Muscle of arm (tissue), 14 donors: ENCODE data around the gene EFCAB8. TPM values are rescaled to one million over a fixed set of nuclear protein-coding genes. Genes with fewer than 3 reads are reported as not detected.

Experiments
- DNase-seq: peaks from one replicate; pipeline ENCODE4 v3.0.0-alpha.2; 2013
- long read RNA-seq, 11 donors: transcript quantifications; one replicate each; lab custom pipeline, GENCODE V29; 2026
- polyA plus RNA-seq, 12 donors: library from polyadenylated mRNA; unstranded; fragments of 120-200 nt; gene quantifications; one replicate each; pipeline ENCODE4 v1.2.1, GENCODE V29; 2013; ENCODE audit not compliant: insufficient read length in 12 of 12

Gene EFCAB8, protein sequence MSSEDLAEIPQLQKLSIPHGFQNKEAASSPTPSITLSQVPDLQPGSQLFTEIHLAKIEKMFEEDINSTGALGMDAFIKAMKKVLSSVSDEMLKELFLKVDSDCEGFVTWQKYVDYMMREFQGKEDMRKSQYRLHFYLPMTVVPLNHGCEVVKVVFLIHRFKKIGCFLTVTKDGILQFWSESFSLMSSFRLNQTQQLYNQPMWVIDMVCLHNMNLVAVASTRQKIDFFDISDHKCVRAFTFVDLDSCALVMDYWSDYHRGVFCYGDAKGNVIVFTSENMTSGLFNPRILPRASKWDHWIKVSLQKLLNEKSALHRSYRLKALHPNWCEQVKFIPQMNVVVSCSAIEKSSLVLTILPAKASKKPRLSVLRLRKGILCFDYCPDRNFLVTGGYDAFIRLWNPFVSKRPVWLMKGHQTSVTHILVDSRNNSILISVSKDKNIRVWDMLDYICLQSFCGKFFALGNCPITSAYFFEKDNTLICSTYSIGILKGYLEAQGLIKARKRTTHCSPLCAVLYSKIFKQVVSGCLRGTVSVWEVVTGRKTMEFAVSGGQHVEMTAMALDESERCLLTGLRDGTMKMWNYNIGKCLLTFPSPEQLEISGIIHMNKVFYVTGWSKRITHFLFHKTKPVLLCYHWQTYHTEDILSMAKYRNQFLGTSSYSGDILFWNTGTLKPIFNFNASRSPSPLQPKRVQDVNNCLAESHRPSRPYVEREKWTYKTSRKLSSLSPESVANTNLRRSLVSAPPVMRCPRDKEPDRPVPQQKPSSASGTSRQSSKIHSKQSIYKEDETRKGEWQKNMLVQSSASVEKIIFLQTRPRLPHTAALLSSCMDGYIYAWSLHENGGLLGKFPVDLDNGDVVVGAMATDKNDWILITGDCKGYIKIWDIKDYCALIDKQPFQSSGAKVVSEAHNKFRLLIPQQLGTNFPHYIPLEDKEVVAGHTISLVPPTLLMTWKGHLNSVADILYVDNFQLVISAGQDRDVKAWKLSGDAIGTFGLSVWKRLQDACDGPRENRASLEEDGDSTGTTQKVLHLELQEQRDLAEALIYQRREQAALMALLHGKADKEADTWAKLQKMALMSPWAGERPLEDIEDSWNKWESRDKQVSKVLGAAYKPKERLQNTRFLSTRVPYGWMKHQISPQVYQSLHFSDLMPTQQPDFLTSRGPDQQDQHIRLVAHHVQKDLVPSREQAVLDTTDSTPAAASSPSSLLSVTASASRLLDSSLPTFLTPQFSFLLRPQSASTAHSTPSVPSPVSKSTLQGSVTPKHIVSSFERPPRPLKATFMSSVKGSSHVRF
- under 1 TPM in 7 of 12 donors, not detected in 5; 0.05 to 0.40 (median 0.15) TPM for polyA plus RNA-seq
- long read RNA-seq, donor 1: 0 reads
- long read RNA-seq, donor 2: 0 reads
- long read RNA-seq, donor 3: 0 reads
- long read RNA-seq, donor 4: 0 reads
- long read RNA-seq, donor 5: 0 reads
- long read RNA-seq, donor 6: 0 reads
- long read RNA-seq, donor 7: 0 reads
- long read RNA-seq, donor 8: 0 reads
- long read RNA-seq, donor 9: 0 reads
- long read RNA-seq, donor 10: 0 reads
- long read RNA-seq, donor 11: 0 reads

DNA sequence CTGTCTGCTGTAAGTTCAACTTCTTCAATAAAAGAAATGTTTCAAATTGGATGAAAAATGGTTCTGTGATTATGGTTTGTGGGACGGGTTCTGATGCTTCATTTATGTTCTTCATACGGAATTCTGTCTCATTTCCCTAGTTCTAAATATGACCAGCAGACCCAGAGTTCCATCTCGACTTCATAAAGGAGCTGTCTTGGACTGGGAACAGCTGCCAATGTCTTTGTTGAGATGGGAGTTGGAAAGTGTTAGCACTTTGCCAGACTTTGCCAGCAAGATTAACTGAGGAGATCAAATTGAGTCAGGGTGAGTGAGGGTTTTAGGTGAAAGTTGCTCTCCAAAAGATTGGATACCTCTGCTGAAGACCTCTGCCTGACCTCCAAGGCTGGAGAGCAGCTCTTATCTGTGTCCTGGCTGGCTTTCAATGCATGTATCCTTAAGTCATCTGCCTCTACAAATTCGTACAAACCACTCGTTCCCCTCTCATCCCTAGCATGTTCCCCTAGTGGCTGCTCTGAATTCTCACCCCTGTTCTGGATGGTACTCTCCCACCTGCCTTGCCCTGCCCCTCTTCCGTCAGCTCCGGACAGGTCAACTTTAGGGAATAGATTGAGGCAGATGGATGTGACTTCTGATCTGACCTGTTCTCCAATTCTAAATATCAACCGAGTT, at the start of gene EFCAB8:
Gene EFCAB8, plus strand, starts transcription at position 223 of the 672 bp plus-strand sequence. CDS start 4,870 bp downstream, outside the sequence.
- DNase-seq: no peak

DNA sequence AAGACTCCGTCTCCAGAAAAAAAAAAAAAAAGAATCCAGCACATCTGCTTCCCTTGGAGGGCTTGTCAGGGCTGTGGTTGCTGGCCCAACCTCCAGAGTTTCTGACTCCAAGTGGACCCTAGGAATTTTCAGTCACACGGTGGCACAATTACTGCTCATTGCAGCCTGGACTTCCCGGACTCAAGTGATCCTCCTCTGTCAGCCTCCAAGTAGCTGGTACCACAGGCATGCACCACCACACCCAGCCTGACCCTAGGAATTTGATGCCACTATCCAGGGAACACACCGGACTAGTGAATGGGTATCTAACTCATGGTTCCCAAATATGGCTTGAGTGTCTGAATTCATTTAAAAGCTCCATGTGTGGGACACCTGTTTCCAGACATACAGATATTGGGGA, 48.8 kb upstream of the EFCAB8 start:
- DNase-seq: no peak

- no peak for DNase-seq
Measured at GRCh38 chr20:32810941-32811340, 47.8 kb upstream of the EFCAB8 start.

DNA sequence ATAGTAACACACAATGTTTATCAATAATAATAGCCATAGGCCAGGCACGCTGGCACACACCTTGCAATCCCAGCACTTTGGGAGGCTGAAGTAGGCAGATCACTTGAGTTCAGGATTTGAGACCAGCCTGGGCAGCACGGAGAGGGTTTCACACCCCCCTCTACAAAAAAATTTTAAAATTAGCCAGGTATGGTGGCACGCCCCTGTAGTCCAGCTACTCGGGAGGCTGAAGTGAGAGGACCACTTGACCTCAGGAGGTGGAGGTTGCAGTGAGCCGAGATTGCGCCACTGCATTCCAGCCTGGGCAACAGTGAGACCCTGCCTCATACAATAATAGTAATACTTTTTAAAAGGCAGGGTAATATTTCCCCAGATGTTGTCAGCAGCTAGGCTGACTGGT, 46.8 kb upstream of the EFCAB8 start:
- no peak for DNase-seq

DNA sequence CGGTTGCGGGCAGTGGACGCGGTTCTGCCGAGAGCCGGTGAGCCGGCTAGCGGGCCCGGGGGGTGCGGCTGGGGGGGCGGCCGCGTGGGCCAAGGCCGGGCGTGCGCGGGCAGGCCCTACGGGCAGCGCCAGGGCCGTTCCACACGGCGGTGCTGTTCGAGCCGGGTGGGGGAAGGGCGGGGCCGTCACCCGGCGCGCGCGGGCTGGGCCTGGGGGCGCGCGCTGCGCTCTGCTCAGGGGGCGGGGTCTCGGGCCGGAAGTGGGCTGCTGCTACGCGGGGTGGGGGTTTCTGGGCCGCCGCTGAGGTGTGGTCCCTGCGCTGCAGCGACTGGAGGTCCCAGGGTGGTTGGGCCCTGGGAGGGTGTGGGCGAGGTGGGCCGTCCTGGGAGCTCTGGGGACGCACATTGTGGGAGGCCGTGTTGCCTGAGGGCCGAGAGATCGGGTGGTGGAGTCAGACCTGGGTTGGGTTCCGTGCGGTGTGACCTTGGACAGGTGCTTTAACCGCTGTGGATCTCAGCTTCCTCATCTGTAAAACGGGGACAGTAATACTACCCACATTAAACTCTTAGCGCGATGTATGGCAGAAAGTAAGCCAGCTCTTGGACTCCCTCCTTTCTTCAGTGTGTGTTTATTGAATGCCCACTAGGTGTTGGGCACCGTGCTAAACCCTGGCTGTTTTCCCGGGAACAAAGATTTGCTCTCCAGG, 38.6 kb upstream of the EFCAB8 start:
- DNase-seq: peak; percentile 68

GRCh38 chr20:32820698-32821377, 37.9 kb upstream of the EFCAB8 start:
- DNase-seq: no peak

GRCh38 chr20:32822225-32822624, 36.5 kb upstream of the EFCAB8 start:
- DNase-seq: no peak

DNA sequence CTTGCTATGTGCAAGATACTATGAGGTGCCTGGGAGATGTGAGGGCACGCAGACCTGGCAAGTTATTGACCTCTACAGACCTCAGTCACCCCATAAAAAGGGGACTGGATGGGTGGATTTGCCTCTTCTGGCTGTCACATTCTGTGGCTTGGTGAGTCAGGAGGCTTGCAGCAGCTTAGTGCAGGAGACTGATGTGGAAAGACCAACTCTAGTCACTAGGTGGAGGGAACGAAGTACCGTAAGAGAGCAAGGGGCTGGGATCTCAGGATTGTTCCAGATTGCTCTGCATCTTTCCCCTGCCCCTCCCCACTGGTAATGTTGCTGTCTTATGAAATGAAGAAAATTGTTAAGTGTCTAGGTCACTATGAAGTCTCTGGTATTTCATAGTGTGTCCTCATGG, 35.6 kb upstream of the EFCAB8 start:
- no peak for DNase-seq

DNA sequence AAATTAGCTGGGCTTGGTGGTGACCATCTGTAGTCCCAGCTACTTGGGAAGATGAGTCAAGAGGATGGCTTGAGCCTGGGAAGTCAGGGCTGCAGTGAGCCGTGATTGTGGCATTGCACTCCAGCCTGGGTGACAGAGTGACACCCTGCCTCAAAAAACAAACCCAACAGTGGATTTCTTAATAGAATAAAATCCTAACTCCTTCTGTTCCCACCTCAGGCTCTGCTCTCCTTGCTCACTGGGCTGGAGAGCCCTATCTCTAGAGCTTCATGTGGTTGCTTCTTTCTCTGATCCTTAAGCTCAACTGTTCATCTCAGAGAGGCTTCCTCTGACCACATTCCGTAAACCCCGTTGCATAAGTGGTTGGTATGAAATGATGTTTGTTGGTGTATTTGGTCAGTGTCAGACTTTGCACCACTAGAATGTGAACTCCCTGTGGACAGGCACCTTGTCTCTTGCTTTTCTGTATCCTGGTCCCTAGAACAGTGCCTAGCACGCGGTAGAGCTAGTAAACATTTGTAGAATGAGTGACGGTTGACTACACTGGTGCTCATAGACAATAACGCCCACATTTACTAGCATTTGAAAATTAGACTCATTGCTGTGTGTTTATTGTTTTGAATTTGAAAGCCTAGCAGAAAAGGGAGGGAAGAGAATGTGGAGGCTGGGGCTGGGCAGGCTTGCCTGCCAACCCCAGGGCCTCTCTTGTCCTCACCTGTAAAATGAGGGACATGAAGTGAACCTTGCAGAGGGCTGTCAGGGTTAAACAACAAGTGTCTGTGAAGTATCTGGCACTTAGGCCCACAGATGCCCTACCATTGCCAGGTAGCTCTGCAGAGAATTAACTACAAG, 34.8 kb upstream of the EFCAB8 start:
- DNase-seq: no peak

- no peak for DNase-seq
Measured at GRCh38 chr20:32828029-32828680, 30.6 kb upstream of the EFCAB8 start.

GRCh38 chr20:32829311-32830005, 29.3 kb upstream of the EFCAB8 start:
- no peak for DNase-seq

DNA sequence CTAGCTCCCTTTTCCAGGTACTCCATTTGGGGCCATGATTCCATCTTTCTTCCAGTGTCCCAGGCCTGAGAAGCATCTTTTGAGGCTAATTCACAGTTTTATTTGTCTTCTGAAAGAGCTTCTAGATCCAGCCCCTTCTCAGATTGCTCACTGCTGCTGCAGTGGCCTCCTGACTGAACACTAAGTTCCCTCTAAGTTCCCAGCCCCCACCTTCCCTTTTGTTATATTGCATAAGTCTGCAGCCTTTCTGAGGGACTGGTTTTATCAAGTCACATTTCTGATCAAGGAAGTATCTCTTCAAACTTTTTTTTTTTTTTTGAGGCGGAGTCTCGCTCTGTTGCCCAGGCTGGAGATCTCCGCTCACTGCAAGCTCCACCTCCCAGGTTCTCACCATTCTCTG, 28.3 kb upstream of the EFCAB8 start:
- no peak for DNase-seq

GRCh38 chr20:32831982-32832381, 26.7 kb upstream of the EFCAB8 start:
- no peak for DNase-seq

GRCh38 chr20:32832664-32833063, 26.1 kb upstream of the EFCAB8 start:
- no peak for DNase-seq

GRCh38 chr20:32834972-32835371, 23.8 kb upstream of the EFCAB8 start:
- no peak for DNase-seq

DNA sequence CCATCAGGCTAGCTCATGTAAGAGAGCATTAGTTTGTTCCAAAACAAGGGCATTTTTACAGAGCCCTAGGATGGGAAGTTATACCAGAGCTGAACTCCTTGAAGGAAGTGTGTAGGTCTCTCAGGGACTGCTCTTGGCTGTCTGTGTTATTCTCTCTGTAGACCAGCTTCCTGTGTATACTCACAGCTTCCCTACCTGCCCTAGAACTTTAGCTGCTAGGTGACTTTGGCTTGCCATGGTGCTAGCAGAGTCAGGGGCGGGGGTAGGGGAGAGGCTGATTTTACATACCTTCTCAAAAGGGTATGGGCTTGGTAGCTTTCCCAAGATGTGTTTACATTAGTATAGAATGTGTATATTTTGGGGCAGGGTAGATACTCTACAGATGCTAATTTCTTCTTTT, 21.6 kb upstream of the EFCAB8 start:
- DNase-seq: no peak

DNA sequence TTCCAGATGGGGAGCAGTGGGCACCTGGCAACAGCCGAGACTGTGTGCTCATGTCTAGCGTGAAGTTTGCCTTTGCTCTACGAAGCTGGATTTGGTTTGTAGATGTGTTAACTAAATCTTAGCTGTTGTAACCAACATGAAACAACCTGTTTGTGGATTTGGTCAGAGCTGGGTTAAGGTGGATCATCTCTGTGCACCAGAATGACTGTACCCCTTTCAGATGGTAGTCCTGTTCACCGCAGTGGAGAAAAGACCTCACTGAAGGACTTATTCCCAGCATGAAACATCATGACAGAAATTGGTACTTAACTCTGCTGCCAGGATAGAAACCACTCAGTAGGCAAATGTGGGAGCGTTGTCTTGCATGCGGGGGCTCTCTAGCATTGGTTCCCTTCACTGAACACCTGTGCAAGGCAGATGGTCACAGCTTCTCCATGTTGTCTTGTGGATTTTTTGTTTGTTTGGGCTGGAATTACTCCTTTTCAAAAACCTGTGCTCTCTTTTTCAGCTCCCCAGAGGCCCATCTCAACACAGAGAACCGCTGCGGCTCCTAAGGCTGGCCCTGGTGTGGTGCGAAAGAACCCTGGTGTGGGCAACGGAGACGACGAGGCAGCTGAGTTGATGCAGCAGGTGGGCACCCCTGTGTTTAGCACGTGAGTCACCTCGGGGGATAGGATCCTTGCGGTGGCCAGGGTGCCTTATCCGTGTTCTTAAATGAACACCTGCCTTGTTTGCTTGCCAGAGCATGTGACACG, 19.3 kb upstream of the EFCAB8 start:
- DNase-seq: no peak
